ENCODE data around the gene SHB. TPM values are rescaled to one million over a fixed set of nuclear protein-coding genes. Genes with fewer than 3 reads are reported as not detected.
"Not testable (repeated sequence)": the region's sequence is repeated elsewhere in the genome, so short reads cannot be mapped to it uniquely, and the experiment has no call there.

The SHB gene
- total RNA-seq, 4 donors from 2014 or later: 12.3 to 22.9 (median 16.3) TPM

DNA sequence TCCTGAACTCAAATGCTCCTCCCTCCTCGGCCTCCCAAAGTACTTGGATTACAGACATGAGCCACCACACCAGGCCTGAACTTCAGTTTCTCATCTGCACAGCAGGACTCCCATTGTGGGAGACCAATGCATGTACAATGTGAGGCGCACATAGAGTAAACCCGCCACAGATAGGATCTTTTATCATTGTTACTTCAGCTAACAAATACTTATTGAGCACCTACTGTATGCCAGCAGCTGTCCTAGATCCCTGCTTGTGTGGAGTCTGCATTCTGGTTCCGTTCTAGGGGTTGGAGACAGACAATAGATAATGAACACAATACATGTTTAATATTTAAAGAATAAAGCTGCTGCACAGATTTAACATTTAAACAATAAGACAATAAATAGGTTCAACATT is 158.8 kb downstream of the SHB start:
- peaks cover 4% of the 10 kb centered on the region for H3K4me1 ChIP-seq
- no peak overlapping the region for H3K4me3 ChIP-seq
- H3K27me3 ChIP-seq: no peaks in the 10 kb centered on the region
- 86% methylated on average over 4 of the region's 4 CpGs for WGBS
- no peak overlapping the region for H3K27ac ChIP-seq
- H3K9me3 ChIP-seq: no peaks in the 10 kb centered on the region
- TF ChIP-seq POLR2A (IDR thresholded peaks at IDR 0.05): no peak
- TF ChIP-seq POLR2AphosphoS5 (IDR thresholded peaks at IDR 0.05): no peak
- no peak for TF ChIP-seq EP300 (IDR thresholded peaks at IDR 0.05)
- TF ChIP-seq, protein P1, sequence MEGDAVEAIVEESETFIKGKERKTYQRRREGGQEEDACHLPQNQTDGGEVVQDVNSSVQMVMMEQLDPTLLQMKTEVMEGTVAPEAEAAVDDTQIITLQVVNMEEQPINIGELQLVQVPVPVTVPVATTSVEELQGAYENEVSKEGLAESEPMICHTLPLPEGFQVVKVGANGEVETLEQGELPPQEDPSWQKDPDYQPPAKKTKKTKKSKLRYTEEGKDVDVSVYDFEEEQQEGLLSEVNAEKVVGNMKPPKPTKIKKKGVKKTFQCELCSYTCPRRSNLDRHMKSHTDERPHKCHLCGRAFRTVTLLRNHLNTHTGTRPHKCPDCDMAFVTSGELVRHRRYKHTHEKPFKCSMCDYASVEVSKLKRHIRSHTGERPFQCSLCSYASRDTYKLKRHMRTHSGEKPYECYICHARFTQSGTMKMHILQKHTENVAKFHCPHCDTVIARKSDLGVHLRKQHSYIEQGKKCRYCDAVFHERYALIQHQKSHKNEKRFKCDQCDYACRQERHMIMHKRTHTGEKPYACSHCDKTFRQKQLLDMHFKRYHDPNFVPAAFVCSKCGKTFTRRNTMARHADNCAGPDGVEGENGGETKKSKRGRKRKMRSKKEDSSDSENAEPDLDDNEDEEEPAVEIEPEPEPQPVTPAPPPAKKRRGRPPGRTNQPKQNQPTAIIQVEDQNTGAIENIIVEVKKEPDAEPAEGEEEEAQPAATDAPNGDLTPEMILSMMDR (IDR thresholded peaks at IDR 0.05): no peak
- no peaks in the 10 kb centered on the region for H3K36me3 ChIP-seq
- peak in 1 of 2 donors; percentile 4 for DNase-seq (ENCODE audit: low spot score in 2 of 2)

DNA sequence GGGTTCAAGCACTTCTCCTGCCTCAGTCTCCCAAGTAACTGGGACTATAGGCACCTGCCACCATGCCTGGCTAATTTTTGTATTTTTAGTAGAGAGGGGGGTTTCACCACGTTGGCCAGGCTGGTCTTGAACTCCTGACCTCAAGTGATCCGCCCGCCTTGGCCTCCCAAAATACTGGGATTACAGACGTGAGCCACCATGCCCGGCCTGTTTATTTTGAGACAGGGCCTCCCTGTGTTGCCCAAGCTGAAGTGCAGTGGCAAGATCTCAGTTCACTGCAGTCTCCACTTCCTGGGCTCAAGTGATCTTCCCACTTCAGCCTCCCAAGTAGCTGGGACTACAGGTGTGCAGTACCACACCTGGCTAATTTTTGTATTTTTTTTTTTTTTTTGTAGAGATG is 159.2 kb downstream of the SHB start:
- peak; percentile 7 to 55 for DNase-seq (ENCODE audit: low spot score in 2 of 2)
- WGBS: 85% methylated on average over 5 of the region's 5 CpGs
- not testable (repeated sequence) for H3K4me1 ChIP-seq, H3K27ac ChIP-seq, H3K4me3 ChIP-seq, H3K36me3 ChIP-seq, H3K27me3 ChIP-seq, H3K9me3 ChIP-seq

DNA sequence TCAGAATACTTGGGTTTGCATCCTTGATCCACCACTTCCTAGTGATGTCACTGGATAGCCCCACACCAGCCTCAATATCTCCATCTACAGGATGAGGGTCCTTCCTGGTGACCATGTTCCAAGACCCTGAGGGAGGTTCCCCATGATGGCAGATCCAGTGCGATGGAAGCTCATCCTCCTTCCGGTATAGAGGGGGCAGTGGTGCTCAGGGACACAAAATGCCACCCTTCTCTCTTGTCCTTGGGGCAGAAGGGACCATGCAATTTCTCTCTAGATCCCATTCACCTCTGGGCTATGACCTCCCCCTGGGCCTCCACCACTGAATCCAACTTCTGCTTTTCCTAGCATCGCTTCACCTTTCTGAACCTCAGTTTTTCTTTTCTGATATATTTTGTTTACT is 159.7 kb downstream of the SHB start:
- 100% methylated on average over 3 of the region's 3 CpGs for WGBS
- no peak overlapping the region for H3K4me3 ChIP-seq
- H3K27me3 ChIP-seq: no peaks in the 10 kb centered on the region
- peaks cover 12% of the 10 kb centered on the region for H3K4me1 ChIP-seq
- H3K9me3 ChIP-seq: no peaks in the 10 kb centered on the region
- TF ChIP-seq, protein P1 (IDR thresholded peaks at IDR 0.05): no peak
- TF ChIP-seq POLR2A (IDR thresholded peaks at IDR 0.05) (no peak), POLR2AphosphoS5 (IDR thresholded peaks at IDR 0.05) (no peak), EP300 (IDR thresholded peaks at IDR 0.05) (no peak)
- H3K27ac ChIP-seq: no peak overlapping the region
- DNase-seq (ENCODE audit: low spot score in 2 of 2): peak in 1 of 2 donors; percentile 40
- H3K36me3 ChIP-seq: no peaks in the 10 kb centered on the region

DNA sequence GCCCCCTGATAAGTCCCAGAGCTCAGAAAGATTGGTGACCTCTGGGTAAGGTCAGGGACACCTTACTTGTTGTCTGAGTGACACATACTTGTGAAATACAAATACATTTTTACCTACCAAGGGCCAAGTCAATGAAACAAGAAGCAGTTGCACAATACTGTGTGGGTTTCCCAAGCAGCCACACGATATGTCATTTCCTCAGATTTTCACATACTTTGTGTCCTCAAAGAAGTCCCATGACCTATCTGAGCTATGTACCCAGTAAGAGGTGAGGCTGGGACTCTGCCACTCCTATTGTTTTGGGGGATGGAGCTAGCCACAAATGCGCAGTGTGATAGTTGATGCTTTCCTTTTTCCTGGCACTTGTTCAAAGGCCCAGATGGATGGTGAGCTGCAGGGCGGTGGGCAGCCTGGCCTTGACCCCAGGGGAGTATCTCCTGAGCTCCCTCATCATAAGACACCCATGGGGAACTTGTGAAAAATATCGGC is 160.3 kb downstream of the SHB start:
- H3K27me3 ChIP-seq: no peaks in the 10 kb centered on the region
- WGBS: 74% methylated on average over 4 of the region's 4 CpGs
- TF ChIP-seq, protein P1 (IDR thresholded peaks at IDR 0.05): no peak
- TF ChIP-seq POLR2AphosphoS5 (IDR thresholded peaks at IDR 0.05): no peak
- no peak for TF ChIP-seq EP300 (IDR thresholded peaks at IDR 0.05)
- no peak for TF ChIP-seq POLR2A (IDR thresholded peaks at IDR 0.05)
- H3K4me3 ChIP-seq: no peak overlapping the region
- H3K36me3 ChIP-seq: no peaks in the 10 kb centered on the region
- no peaks in the 10 kb centered on the region for H3K9me3 ChIP-seq
- H3K27ac ChIP-seq: no peak overlapping the region
- H3K4me1 ChIP-seq: peaks cover 13% of the 10 kb centered on the region
- peak in 1 of 2 donors; percentile 50 for DNase-seq (ENCODE audit: low spot score in 2 of 2)

DNA sequence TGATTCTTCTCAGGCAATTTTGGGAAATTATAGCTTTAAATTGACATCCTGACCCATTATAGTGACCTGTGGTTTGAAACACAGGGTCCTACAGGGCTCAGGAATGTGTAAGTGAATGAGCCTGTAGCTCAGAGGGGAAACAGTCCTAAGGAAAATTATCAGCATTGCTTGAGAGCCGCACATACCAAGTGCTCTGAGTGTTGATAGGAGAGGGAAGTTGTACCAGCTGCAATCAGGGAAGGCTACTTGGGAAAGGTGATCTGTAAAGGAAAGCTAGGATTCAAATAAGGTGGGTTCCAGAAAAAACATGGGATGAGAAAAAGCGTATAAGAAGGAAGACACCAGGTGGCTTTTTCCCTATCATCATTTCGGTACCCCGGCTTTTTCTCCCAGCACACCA is 160.7 kb downstream of the SHB start:
- Histone ChIP-seq H3K27me3 (no peaks in the 10 kb centered on the region), H3K9me3 (no peaks in the 10 kb centered on the region), H3K36me3 (no peaks in the 10 kb centered on the region), H3K4me1 (peaks cover 11% of the 10 kb centered on the region), H3K27ac (no peak overlapping the region), H3K4me3 (no peak overlapping the region)
- no peak for DNase-seq (ENCODE audit: low spot score in 2 of 2)
- TF ChIP-seq POLR2AphosphoS5 (IDR thresholded peaks at IDR 0.05) (no peak), POLR2A (IDR thresholded peaks at IDR 0.05) (no peak), EP300 (IDR thresholded peaks at IDR 0.05) (no peak)
- TF ChIP-seq, protein P1 (IDR thresholded peaks at IDR 0.05): no peak
- 99% methylated on average over 4 of the region's 4 CpGs for WGBS
